K562 (cell line): ENCODE measurements around the gene TBXA2R. TPM values are rescaled to one million over a fixed set of nuclear protein-coding genes. Genes with fewer than 3 reads are reported as not detected.

Experiments
- ATF1 ChIP-seq, 2 experiments: fragments of 450-650 bp in 1 of 2; IDR thresholded peaks; 2 replicates each; pipeline ENCODE4 v1.6.1; 2016; ENCODE audit warnings: missing compliant biosample characterization in 1 of 2, missing genetic modification characterization in 1 of 2
- CHCHD3 ChIP-seq: fragments of 250-450 bp; sonication (Bioruptor Pico); IDR thresholded peaks from 2 replicates; pipeline ENCODE4 v2.1.2; 2022; ENCODE audit warnings: mild to moderate bottlenecking
- CXXC5 ChIP-seq: fragments of 250-450 bp; sonication (Bioruptor Pico); IDR thresholded peaks from 2 replicates; pipeline ENCODE4 v1.8.0; 2022; ENCODE audit warnings: inconsistent platforms, mild to moderate bottlenecking, moderate library complexity
- DEAF1 ChIP-seq: fragments of 450-650 bp; formaldehyde crosslinking; IDR thresholded peaks from 2 replicates; pipeline ENCODE4 v1.4.0; 2020; ENCODE audit warnings: mild to moderate bottlenecking, moderate library complexity
- E2F8 ChIP-seq: fragments of 450-650 bp; IDR thresholded peaks from 2 replicates; pipeline ENCODE4 v1.7.1; 2018; ENCODE audit warnings: mild to moderate bottlenecking, low read depth; ENCODE audit not compliant: partially characterized antibody
- ELF2 ChIP-seq: fragments of 250-450 bp; sonication (Bioruptor Pico); IDR thresholded peaks from 2 replicates; pipeline ENCODE4 v1.5.0; 2021; ENCODE audit warnings: mild to moderate bottlenecking
- ESRRB ChIP-seq: fragments of 250-450 bp; sonication (Bioruptor Pico); IDR thresholded peaks from 2 replicates; pipeline ENCODE4 v1.5.0; 2020; ENCODE audit warnings: mild to moderate bottlenecking, moderate library complexity, borderline replicate concordance
- HDAC6 ChIP-seq: IDR thresholded peaks from 2 replicates; pipeline ENCODE4 v1.6.1; 2012; ENCODE audit warnings: low read depth, mild to moderate bottlenecking, control low read depth, inconsistent platforms, low read length, moderate library complexity
- HNRNPL ChIP-seq: fragments of 200-400 bp; formaldehyde crosslinking; IDR thresholded peaks from 2 replicates; pipeline ENCODE4 v1.6.1; 2017; ENCODE audit warnings: low read depth, mild to moderate bottlenecking, low read length
- NFYB ChIP-seq: IDR thresholded peaks from 2 replicates; pipeline ENCODE4 v1.6.1; 2011; ENCODE audit warnings: mild to moderate bottlenecking, moderate library complexity; ENCODE audit not compliant: insufficient read length; ENCODE audit errors: extremely low read depth
- NR3C1 ChIP-seq: sonication (generic); formaldehyde crosslinking; IDR thresholded peaks from 2 replicates; pipeline ENCODE4 v1.8.1; 2022; ENCODE audit warnings: missing genetic modification reagents
- SIN3A ChIP-seq, 2 experiments: fragments of 150-350 bp in 1 of 2; IDR thresholded peaks; 2 replicates each; pipeline ENCODE4 v1.6.1; 2011 to 2016; ENCODE audit warnings: borderline replicate concordance in 2 of 2, low read depth in 2 of 2, low read length in 2 of 2, mild to moderate bottlenecking in 2 of 2, moderate library complexity in 2 of 2; ENCODE audit not compliant: control insufficient read depth in 1 of 2
- SMC3 ChIP-seq: conservative IDR thresholded peaks from 2 replicates; pipeline ENCODE4 v1.6.1; 2011; ENCODE audit warnings: low read depth, low read length, improper control_type of control experiment; ENCODE audit not compliant: insufficient read depth
- USF1 ChIP-seq: sonication (generic); formaldehyde crosslinking; IDR thresholded peaks from 2 replicates; pipeline ENCODE4 v1.9.0; 2022; ENCODE audit warnings: mild to moderate bottlenecking, missing genetic modification reagents
- ZBTB2 ChIP-seq: fragments of 450-650 bp; IDR thresholded peaks from 2 replicates; pipeline ENCODE4 v1.6.1; 2016; ENCODE audit warnings: antibody characterized with exemption
- ZBTB8A ChIP-seq: fragments of 450-650 bp; IDR thresholded peaks from 2 replicates; pipeline ENCODE4 v1.6.1; 2018; ENCODE audit warnings: mild to moderate bottlenecking, moderate library complexity; ENCODE audit not compliant: partially characterized antibody
- ZFP30 ChIP-seq: fragments of 250-450 bp; sonication (Bioruptor Pico); IDR thresholded peaks from 2 replicates; pipeline ENCODE4 v1.8.0; 2022; ENCODE audit warnings: moderate library complexity, mild to moderate bottlenecking, inconsistent platforms, borderline replicate concordance
- ZNF589 ChIP-seq: fragments of 200-800 bp; sonication (Bioruptor generic); IDR thresholded peaks from 2 replicates; pipeline ENCODE4 v1.6.1; 2016; ENCODE audit warnings: low read depth, missing genetic modification characterization, missing compliant biosample characterization
- polyA plus RNA-seq, 8 experiments: library from polyadenylated mRNA; depleted of rRNA in 4 of 8; stranded (reverse) in 5 of 8; unstranded in 3 of 8; fragments of >200 nt; fragmentation: Nextera tagmentation in 2 of 8; fragmentation: Illumina TruSeq in 1 of 8; extraction: Ambion mirVana in 2 of 8; extraction: Trizol in 1 of 8; gene quantifications; 2 replicates each; pipeline versions ENCODE4 v1.2.1 to v1.2.3, GENCODE V29; 2011 to 2014; ENCODE audit warnings: inconsistent platforms in 1 of 8, missing spikeins in 1 of 8
- total RNA-seq, 7 experiments: library from RNA; depleted of rRNA in 6 of 7; stranded (reverse); fragments of >200 nt in 6 of 7; fragmentation: Illumina TruSeq in 2 of 7; extraction: Trizol in 2 of 7; gene quantifications; 2 replicates each; pipeline versions ENCODE4 v1.2.1 to v1.2.3, GENCODE V29; 2011 to 2021; ENCODE audit warnings: low replicate concordance in 1 of 7

The TBXA2R gene
- total and polyA plus RNA-seq, 9 of the 15 experiments (the other 6 are each of a cell fraction or from before 2014, with no cell fraction given) = 1.5 to 24.0 (median 2.8) TPM

- TF ChIP-seq ZFP30 (CRISPR knock-in tag) (no peak), CHCHD3 (CRISPR knock-in tag) (no peak), HDAC6 (no peak), ZBTB8A (no peak), HNRNPL (peak; percentile 45; the same call in 1 of the 2 replicates), ZBTB2 (peak; percentile 51; the same call in 1 of the 2 replicates), SMC3 (no peak), ESRRB (CRISPR knock-in tag) (no peak), NFYB (peak; percentile 90), NR3C1 (CRISPR knock-in tag) (0 out of 2 replicates have a peak, but pooled peaks have one; percentile 15), ATF1 (CRISPR knock-in tag; IDR thresholded peaks at IDR 0.05) (peak; percentile 52; the same call in 1 of the 2 replicates), ATF1 (tag; IDR thresholded peaks at IDR 0.05) (peak; percentile 86), USF1 (CRISPR knock-in tag) (peak; percentile 84), CXXC5 (no peak; the same call in none of the 2 replicates), ZNF589 (CRISPR knock-in tag) (no peak), SIN3A (IDR thresholded peaks at IDR 0.05; ENCODE audit: borderline replicate concordance in 2 of 2, control insufficient read depth in 1 of 2, low read depth in 2 of 2, low read length in 2 of 2) (peak; percentile 13 to 77; a peak in 2 of 4 replicates), E2F8 (no peak), DEAF1 (no peak), ELF2 (CRISPR knock-in tag) (0 out of 2 replicates have a peak, but pooled peaks have one; percentile 58)
Observed at GRCh38 chr19:3557461-3558248, 49.0 kb downstream of the TBXA2R start, which contains the start of gene MFSD12 (continued).
